ENCODE results near the gene HOXA10.

DNA sequence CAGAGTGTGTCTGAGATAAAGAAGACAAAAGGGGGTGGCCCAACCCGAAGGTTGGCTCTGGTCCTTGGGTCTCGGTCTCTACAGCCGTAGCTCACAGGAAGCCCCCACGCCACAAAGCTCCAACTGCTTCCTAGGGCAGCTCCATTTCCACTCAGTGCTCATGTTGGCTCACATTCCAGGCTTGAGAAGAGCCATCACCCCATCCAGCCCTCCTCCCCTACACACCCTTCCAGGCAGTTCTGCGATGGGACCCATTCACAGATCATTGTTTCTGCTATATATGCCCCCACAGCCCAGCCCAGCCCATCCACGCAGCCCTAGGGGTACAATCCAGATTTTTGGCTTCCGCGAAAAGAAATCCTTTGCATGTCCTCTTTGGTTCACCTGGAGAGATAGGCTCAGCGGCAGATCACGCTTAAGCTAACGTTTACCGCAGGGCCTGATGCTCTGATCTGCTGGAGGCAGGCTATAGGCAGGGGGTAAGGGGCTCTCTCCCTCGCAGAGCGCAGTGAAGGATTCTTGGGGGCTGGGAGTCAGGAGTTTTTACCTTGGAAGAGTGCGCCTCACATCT, 17.1 kb upstream of the HOXA10 start:
- no peak for TF ChIP-seq CTCF (IDR thresholded peaks at IDR 0.05)
- TF ChIP-seq POLR2A (IDR thresholded peaks at IDR 0.05): no peak

All from heart left ventricle (tissue), 13 donors.